ENCODE data around the gene ZDHHC3.

DNA sequence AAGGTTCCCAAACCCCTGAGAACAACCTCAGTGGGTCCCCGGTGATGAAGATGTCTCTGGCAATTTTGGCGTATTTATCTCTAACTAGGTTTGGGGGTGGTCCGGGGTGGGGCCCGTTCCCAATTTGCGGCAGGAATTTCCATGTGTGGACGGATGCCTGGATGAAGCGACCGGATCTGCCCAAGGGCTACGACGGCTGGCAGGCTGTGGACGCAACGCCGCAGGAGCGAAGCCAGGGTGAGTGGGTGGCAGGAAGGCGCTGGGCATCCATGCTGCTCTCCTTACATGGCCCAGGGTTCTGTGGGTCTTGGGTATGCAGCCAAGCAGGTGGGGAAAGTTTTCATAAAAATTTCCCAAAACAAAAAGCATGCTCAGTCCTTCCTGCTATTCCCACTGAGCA lies 72.2 kb downstream of the ZDHHC3 start:
- TF ChIP-seq EP300 (IDR thresholded peaks at IDR 0.05) (no peak), POLR2A (IDR thresholded peaks at IDR 0.05) (no peak)
- TF ChIP-seq, protein P1, sequence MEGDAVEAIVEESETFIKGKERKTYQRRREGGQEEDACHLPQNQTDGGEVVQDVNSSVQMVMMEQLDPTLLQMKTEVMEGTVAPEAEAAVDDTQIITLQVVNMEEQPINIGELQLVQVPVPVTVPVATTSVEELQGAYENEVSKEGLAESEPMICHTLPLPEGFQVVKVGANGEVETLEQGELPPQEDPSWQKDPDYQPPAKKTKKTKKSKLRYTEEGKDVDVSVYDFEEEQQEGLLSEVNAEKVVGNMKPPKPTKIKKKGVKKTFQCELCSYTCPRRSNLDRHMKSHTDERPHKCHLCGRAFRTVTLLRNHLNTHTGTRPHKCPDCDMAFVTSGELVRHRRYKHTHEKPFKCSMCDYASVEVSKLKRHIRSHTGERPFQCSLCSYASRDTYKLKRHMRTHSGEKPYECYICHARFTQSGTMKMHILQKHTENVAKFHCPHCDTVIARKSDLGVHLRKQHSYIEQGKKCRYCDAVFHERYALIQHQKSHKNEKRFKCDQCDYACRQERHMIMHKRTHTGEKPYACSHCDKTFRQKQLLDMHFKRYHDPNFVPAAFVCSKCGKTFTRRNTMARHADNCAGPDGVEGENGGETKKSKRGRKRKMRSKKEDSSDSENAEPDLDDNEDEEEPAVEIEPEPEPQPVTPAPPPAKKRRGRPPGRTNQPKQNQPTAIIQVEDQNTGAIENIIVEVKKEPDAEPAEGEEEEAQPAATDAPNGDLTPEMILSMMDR (IDR thresholded peaks at IDR 0.05), result no peak
